Erythroblast (primary cell): ENCODE measurements around the gene CDA.
A peak's percentile ranks its signal among the peaks of the same experiment; 100 is the strongest.

ENCODE experiments used
- DNase-seq, 2 experiments: peaks; one replicate each; lab custom pipeline; 2025; lab: John Stamatoyannopoulos, UW
- GATA1 ChIP-seq: IDR thresholded peaks from 2 replicates; pipeline ENCODE4 v1.6.1; 2011; ENCODE audit warnings: low read depth, mild to moderate bottlenecking, control low read depth, low read length, moderate library complexity
- POLR2A ChIP-seq: IDR thresholded peaks from 2 replicates; pipeline ENCODE4 v1.6.1; 2011; ENCODE audit warnings: mild to moderate bottlenecking, low read length

Gene CDA

DNA sequence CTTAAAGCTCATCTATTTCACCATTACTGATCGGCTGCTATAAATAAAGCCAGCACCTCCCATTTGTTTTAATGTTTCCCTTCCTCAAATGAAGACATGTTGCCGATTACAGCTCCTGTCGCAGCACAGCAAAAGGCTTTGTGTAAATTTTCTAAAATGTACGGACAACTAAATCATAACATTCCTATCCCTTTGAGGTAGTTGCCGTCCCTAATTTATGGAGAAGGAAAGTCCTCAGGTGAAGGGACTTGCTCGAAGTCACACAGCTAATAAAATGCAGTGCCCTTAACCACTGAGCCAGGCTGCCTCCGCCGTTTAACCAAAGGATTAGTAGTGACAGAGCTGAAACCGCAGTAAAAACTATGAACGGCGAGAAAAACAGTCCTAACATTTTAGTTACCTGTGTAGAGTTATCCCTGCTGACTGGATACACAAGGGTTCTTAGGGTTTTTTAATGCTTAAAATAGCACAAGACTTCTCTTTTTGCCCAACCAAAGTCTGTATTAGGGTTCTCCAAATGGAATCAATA lies 45.2 kb downstream of the CDA start:
- DNase-seq: no peak

DNA sequence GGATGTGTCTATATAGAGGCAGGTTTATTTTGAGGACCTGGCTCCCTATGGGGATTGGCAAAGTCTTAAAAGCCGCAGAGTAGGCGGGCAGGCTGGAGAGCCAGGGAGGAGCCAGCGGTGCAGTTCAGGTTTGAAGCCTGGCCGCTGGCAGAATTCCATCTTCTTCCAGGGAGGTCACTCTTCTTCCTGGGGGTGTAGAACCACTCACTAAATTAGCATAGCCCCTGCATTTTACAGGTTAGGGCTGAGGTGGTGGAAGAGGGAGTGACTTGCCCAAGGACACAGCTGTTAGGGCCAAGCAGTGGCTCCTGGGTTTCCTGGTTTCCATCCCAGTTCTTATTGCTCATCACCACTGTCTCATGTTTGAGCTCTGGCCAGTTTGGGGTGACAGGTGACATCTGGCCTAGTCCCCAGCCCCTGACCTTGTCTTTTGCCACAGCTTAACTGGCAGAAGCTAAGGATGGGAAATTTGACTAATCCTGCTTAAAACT lies 45.7 kb downstream of the CDA start:
- no peak for TF ChIP-seq GATA1
- no peak for TF ChIP-seq POLR2A
- peak; percentile 46 to 56 for DNase-seq

More for the DNA sequence above, 45.2 kb downstream of the CDA start:
- TF ChIP-seq GATA1: no peak
- TF ChIP-seq POLR2A: no peak

DNA sequence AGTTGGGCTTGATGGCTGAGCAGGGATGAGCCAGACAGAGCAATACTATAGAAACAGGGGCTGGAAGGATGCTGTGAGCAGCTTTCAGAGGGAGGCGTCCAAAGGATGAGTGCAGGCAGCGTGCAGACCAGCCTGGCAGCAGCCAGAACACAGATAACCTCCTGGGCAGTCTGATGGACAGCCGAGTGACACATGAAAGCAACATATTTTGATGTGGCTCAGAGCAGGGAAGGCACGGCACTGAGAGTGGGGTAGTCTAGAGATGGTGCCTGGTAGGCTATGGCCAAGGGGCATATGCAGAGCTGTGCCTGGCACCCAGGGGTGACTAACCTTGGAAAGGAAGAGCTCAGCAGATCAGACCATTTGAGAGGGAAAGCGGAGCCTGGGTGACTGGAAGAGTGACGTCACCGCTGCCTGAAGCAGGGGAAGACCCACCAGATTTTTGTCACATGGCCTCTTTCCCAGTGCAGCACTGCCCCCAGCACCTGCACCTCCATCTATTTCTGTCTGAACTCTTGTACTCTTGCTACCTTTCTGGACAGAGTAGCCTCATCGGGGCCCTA lies 48.0 kb downstream of the CDA start:
- TF ChIP-seq POLR2A: no peak
- no peak for TF ChIP-seq GATA1
- no peak for DNase-seq

DNA sequence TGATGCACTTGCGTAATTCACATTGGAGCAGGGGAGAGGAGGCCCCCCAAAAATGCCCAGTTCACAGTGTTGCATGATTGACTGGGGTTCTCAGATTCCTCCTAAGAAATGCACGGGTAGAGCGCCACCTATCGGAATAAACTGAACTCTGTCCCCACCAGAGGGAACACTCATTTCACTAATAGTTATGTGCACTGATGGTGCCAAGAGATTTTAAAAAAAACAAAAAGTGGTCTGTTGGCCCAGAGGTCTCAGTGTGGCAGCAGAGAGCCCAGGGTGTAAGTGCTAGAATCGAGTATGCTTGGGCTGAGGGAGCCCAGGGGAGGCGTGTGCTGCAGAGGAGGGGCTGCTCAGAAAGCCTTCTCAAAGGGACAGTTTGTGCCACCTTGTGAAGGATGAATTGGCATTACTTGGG lies 51.3 kb downstream of the CDA start:
- peak; percentile 66 to 80 for DNase-seq
- TF ChIP-seq POLR2A: no peak
- no peak for TF ChIP-seq GATA1

DNA sequence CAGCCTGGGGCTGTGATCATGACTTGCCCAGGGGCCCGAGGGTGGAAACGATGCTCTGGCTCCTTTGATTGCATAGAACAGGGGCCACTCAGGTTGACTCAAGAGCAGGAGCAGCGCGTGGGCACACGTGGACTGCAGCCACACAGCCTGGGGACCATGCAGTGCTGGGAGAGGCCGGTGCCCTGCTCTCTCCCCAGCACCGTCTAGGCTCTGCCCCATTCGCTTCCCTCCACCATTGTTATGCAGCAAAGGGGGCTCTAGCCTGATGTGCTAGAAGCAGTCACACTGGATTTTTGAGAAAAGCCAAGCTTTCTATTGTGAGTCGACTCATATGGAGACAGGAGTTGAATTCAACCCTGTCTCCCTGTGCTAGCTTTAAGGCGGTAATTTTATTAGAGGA lies 53.1 kb downstream of the CDA start:
- no peak for DNase-seq
- no peak for TF ChIP-seq POLR2A
- TF ChIP-seq GATA1: no peak

DNA sequence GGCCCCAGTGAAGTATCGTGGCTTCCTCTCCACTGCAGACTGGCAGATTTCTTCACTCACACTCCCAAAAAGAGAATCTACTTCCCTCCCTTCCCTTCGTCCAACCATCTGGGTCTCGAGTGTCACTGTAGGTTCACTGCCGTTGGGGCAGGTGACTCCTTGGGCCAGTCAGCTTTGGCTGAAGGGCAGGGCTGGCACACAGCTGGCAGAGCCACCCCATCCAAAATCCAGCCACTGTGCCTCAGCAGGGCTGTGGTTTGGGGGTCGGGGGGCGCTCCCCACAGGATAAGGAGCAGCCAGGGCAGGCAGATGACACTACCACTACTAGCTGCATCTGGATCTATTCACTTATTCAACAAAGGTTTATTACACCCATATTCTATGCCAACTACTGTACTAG lies 54.2 kb downstream of the CDA start:
- TF ChIP-seq POLR2A (no peak), GATA1 (no peak)

DNA sequence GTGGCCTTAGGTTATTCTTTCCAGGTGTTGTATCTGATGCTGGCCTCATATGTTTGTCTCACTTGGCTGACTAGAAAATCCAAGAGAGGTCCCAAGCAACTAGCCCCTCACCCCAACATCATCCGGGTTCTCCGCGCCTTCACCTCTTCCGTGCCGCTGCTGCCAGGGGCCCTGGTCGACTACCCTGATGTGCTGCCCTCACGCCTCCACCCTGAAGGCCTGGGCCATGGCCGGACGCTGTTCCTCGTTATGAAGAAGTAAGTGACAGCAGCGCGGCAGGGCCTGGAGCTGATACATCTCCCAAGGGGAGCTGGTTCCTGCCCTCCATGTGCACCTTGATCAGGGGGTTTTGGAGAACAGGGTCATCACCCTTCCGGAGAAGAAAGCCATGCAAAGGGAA lies 55.5 kb downstream of the CDA start:
- no peak for DNase-seq
- TF ChIP-seq GATA1 (no peak), POLR2A (no peak)

More for the DNA sequence above, 54.2 kb downstream of the CDA start:
- DNase-seq: no peak

DNA sequence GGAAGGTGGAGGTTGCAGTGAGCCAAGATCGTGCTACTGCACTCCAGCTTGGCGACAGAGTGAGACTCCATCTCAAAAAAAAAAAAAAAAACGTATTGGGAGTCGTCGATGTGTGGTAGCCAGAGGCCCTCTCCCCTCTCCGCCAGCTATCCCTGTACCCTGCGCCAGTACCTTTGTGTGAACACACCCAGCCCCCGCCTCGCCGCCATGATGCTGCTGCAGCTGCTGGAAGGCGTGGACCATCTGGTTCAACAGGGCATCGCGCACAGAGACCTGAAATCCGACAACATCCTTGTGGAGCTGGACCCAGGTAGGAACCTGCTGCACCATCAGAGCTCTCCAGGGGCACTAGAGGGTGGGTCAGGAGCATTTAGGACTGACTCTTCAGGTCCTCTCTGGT lies 56.5 kb downstream of the CDA start:
- no peak for DNase-seq
- no peak for TF ChIP-seq GATA1
- TF ChIP-seq POLR2A: no peak

DNA sequence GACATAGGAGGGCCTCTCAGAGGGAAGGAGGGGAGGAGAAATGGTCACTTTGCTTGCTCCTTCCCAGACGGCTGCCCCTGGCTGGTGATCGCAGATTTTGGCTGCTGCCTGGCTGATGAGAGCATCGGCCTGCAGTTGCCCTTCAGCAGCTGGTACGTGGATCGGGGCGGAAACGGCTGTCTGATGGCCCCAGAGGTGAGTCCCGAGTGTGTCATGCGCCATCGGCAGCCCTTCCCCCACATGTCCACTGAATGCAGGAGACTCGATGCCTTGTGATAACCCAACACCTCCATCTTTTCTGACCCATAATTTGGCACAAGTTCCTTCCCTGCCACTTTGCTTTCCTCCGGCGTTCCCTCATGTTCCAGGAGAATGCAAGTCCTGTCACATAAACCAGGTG lies 59.5 kb downstream of the CDA start:
- TF ChIP-seq POLR2A (no peak), GATA1 (no peak)
- no peak for DNase-seq

DNA sequence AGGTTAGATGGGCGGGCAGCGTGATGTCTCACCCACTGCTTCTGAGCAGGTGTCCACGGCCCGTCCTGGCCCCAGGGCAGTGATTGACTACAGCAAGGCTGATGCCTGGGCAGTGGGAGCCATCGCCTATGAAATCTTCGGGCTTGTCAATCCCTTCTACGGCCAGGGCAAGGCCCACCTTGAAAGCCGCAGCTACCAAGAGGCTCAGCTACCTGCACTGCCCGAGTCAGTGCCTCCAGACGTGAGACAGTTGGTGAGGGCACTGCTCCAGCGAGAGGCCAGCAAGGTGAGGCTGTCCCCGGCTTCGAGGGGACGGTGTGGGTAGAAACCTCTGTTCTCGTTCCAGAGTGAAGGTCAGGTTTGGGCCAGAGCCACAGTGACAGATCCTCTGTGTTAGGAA lies 60.0 kb downstream of the CDA start:
- DNase-seq: no peak
- TF ChIP-seq GATA1 (no peak), POLR2A (no peak)

DNA sequence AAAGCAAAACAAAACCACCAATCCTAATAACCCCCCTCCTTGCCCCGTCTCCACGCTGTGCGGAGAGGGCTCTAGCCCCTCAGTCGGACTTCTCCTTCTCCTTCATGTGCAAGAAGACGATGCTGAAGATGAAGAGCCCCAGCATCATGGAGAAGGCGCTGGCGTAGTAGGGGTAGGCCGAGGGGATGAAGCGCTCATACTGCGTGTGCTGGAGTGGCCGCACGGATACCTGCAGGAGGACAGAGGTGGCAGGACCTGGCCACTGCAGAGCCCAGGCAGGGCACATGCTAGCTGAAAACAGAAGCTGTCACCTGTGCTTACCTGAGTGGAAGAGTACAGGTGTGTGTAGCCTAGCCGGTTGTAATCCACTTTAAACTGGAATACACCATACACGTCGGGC lies 63.4 kb downstream of the CDA start:
- DNase-seq: no peak
- TF ChIP-seq GATA1 (no peak), POLR2A (no peak)

DNA sequence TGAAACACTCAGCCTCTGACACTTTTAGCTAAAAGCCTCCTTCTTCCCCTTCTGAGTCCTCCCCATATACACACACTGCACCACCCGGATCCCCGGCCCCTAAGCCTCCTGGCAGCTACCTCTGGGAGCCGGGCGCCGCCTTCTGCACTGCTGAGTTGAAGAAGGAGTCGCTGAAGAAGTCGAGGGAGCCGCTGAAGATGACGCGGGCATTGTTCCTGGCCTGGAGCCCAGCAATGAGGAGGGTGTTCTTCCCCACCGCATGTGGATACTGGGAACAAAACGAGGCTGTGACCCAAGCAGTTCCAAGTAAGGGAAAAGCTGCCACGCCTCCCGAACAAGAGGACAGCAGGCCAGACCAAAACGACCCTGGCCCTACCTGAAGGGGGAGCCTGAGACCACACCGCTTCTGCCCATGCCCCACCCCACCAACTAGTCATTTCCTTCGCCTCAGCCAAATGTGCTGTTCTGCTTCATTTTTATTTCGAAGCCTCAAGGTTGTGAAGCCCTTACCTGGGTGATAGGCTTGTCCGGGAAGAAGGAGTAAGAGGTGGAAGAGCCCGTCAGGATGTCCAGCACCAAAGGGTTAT lies 65.3 kb downstream of the CDA start:
- TF ChIP-seq GATA1 (no peak), POLR2A (no peak)
- DNase-seq: no peak

DNA sequence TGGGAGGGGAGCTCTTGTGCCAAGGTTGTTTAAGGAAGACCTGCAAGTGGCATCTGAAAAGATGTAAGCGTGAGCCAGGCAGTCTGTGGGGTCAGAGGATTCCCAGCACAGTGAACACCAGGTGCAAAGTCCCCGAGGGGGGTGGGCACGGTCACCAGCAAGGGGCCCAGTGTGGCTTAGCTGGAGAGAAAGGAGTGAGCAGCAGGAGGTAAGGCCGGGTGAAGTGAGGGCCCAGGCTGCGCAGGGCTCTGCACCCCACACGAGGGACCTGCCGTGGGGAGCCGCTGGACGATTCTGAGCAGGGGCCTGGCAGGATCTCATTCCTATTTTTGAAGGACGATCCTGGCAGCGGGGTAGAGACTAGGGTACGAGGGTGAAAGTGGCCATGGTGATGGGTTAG lies 68.1 kb downstream of the CDA start:
- TF ChIP-seq POLR2A (no peak), GATA1 (no peak)
- DNase-seq: no peak

DNA sequence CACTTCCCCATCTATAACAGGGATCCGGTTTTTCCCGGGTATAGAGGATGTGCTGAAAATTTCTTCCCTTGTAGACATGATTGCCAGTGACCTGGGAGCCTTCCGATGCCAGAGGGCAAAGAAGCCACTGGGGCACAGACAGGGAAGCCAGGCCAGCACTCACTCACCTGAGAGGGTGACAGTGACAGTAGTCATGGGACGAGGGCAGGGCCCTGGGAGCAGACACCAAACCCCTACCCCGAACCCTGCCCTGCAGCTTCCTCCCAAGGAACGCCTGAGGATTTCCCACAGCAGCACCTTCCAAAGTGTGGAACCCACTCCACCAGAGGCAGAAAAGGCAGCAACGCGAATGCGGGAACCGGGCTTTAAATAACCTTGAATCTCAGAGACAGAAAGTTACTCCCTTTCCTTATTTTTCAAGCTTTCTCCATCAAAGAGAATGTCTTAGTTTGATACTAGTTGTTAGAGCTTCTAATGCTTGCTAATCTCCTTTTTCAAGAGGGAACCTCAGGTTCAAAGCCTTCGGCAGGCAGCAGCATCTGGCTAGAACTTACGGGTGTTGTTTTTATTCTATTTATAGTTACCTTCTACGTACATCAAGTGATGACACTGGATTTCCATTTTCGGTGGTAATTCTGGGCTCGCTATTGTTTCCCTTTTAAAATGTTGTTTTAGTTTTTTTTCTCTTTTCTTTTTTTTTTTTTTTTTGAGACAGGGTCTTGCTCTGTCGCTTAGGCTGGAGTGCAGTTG lies 69.4 kb downstream of the CDA start:
- TF ChIP-seq GATA1: no peak
- TF ChIP-seq POLR2A: no peak
- DNase-seq: no peak

DNA sequence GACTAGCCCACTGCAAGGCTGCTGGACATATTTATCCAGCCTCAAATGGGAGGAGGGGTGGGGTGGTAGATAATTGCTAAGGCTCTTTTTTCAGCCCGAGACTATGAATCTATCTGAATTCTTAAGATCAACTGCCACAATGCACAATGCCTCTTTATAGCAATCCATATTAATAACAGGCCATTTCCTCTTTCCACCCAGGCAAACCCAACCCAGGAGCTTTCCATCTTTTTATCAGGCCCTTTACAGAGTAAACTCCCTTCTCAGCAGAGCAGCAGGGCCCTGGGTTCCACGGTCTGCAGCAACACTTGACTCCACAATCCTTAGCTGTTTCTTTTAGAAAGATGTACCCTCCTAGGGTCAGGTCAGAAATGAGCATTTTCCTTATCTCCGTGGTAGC lies 71.5 kb downstream of the CDA start:
- peak; percentile 55 to 59 for DNase-seq
- TF ChIP-seq POLR2A: no peak

DNA sequence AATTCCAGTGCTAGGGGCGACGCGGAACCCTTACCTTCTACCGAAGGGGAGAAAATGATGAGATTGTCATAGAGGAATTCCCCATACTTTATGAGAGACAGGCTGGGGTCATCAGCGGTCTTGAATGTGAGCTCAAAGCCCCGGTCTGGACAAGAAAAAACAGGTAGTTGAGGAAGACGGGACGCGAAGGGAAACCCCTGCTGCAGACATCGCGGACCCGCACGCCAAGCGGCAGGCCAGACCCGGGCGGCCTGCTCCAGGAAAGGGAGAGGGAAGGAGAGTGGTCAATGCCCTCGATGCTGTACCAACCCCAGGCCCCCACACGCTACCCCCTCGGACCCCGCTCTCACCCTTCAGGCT lies 71.9 kb downstream of the CDA start:
- TF ChIP-seq GATA1 (no peak), POLR2A (no peak)
- peak in 1 of 2 experiments; percentile 56 for DNase-seq
